ENCODE measurements around the gene ZNF430. TPM values are rescaled to one million over a fixed set of nuclear protein-coding genes. Genes with fewer than 3 reads are reported as not detected.

Gene ZNF430
- total and polyA plus RNA-seq, 10 of the 15 experiments (the other 5 are each of a cell fraction or from before 2014, with no cell fraction given) = 4.6 to 19.0 (median 12.1) TPM

DNA sequence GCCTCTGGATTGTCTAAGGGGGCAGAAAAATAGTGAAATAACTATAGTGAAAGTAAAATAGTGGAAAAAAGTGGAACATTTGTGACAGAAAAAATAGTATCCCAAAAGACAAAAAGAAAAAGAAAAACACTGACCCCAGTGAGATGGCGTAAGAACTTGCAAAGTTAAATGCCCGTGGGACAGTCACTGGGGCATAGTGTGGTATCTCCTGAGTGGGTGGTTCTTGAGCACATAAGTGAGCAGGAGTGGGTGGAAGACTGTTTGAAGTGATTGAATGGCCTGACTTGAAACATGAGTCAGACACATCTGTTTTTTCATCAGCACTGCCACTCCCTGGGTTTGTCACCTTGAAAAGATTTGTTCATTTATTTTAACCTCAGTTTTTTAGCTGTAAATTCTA, 2.5 kb downstream of the ZNF430 start (continued):
- TF ChIP-seq, protein P1, sequence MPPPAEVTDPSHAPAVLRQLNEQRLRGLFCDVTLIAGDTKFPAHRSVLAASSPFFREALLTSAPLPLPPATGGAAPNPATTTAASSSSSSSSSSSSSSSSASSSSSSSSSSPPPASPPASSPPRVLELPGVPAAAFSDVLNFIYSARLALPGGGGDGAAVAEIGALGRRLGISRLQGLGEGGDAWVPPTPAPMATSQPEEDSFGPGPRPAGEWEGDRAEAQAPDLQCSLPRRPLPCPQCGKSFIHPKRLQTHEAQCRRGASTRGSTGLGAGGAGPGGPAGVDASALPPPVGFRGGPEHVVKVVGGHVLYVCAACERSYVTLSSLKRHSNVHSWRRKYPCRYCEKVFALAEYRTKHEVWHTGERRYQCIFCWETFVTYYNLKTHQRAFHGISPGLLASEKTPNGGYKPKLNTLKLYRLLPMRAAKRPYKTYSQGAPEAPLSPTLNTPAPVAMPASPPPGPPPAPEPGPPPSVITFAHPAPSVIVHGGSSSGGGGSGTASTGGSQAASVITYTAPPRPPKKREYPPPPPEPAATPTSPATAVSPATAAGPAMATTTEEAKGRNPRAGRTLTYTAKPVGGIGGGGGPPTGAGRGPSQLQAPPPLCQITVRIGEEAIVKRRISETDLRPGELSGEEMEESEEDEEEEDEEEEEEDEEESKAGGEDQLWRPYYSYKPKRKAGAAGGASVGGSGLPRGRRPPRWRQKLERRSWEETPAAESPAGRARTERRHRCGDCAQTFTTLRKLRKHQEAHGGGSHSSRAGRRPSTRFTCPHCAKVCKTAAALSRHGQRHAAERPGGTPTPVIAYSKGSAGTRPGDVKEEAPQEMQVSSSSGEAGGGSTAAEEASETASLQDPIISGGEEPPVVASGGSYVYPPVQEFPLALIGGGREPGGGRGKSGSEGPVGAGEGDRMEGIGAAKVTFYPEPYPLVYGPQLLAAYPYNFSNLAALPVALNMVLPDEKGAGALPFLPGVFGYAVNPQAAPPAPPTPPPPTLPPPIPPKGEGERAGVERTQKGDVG (CRISPR knock-in tag; IDR thresholded peaks at IDR 0.05) = no peak
- TF ChIP-seq ZBED1 (IDR thresholded peaks at IDR 0.05; ENCODE audit: borderline replicate concordance) = peak; percentile 72; the same call in 1 of the 2 replicates
- TF ChIP-seq TCF12 (IDR thresholded peaks at IDR 0.05; ENCODE audit: low read depth, low read length) = 0 out of 2 replicates have a peak, but pooled peaks have one; percentile 34
- no peak for TF ChIP-seq CEBPB (IDR thresholded peaks at IDR 0.05; ENCODE audit: borderline replicate concordance in 1 of 2, low read depth in 2 of 2, low read length in 2 of 2)
- TF ChIP-seq, protein P2, sequence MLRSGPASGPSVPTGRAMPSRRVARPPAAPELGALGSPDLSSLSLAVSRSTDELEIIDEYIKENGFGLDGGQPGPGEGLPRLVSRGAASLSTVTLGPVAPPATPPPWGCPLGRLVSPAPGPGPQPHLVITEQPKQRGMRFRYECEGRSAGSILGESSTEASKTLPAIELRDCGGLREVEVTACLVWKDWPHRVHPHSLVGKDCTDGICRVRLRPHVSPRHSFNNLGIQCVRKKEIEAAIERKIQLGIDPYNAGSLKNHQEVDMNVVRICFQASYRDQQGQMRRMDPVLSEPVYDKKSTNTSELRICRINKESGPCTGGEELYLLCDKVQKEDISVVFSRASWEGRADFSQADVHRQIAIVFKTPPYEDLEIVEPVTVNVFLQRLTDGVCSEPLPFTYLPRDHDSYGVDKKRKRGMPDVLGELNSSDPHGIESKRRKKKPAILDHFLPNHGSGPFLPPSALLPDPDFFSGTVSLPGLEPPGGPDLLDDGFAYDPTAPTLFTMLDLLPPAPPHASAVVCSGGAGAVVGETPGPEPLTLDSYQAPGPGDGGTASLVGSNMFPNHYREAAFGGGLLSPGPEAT (IDR thresholded peaks at IDR 0.05; ENCODE audit: low read depth) = 0 out of 2 replicates have a peak, but pooled peaks have one; percentile 39

GRCh38 chr19:21023901-21024300, 3.4 kb downstream of the ZNF430 start:
- intact Hi-C loops (cut with micrococcal nuclease; ENCODE audit: unreplicated experiment) = loop anchor here (5.0 kb wide), 3 partner anchors 58 to 303 kb away; partner anchors contain the start of genes ZNF431, ZNF708 and ZNF714
- POLR2A ChIA-PET = interaction anchor here (0.9 to 1.4 kb wide), 2 partner anchors 14 to 118 kb away, joined by 3 read pairs; partner anchors contain the start of gene ZNF431
- RAD21 ChIA-PET (ENCODE audit: unreplicated experiment) = no interaction called here
- TF ChIP-seq NFYA (IDR thresholded peaks at IDR 0.05; ENCODE audit: borderline replicate concordance, low read depth, low read length) (no peak), EGR1 (IDR thresholded peaks at IDR 0.05; ENCODE audit: borderline replicate concordance in 1 of 2, low read depth in 2 of 2, low read length in 2 of 2) (no peak), ZBTB11 (CRISPR knock-in tag; IDR thresholded peaks at IDR 0.05) (no peak), DPF2 (IDR thresholded peaks at IDR 0.05) (no peak)

More at GRCh38 chr19:21023901-21024300, 3.4 kb downstream of the ZNF430 start:
- H4K20me1 ChIP-seq (ENCODE audit: control insufficient read depth, insufficient read depth) = no peaks in the 10 kb centered on the region
- no peak overlapping the region for H3K4me3 ChIP-seq
- H3K27me3 ChIP-seq (replicated peaks in 1 of 2; ENCODE audit: control insufficient read depth in 2 of 2, insufficient read depth in 2 of 2, low read length in 1 of 2) = no peaks in the 10 kb centered on the region
- peaks cover 49% of the 10 kb centered on the region for H3K79me2 ChIP-seq (ENCODE audit: control insufficient read depth, insufficient read depth, low read length)
- H3K36me3 ChIP-seq (ENCODE audit: control insufficient read depth in 2 of 2, insufficient read depth in 2 of 2, low read length in 1 of 2) = peaks cover 0 to 14% of the 10 kb centered on the region in 2 experiments; a peak in 3 of 4 replicates
- BruUV-seq (replicated peaks) = no TSS peak
- no peak overlapping the region for H3K9ac ChIP-seq (ENCODE audit: control insufficient read depth, insufficient read depth, low read length)
- in situ Hi-C loops (cut with MboI) = loop anchor here (10.0 kb wide), 2 partner anchors 301 to 1359 kb away; partner anchors contain the start of genes ATP13A1, ZNF101 and ZNF708
- H3K4me2 ChIP-seq (ENCODE audit: control insufficient read depth, insufficient read depth) = no peak overlapping the region
- H3K9me3 ChIP-seq (replicated peaks; ENCODE audit: control insufficient read depth, insufficient read depth, low read length) = peaks cover 3% of the 10 kb centered on the region; the same call in 2 of the 3 replicates
- no peak overlapping the region for H2AFZ ChIP-seq (ENCODE audit: control insufficient read depth, low read depth, low read length)
- H3K27ac ChIP-seq (ENCODE audit: control insufficient read depth, insufficient read depth) = no peak overlapping the region
- DNase-seq (ENCODE audit: low read depth, low spot score) (no peak), FAIRE-seq (no peak), ATAC-seq (no peak)
- CTCF ChIA-PET = no interaction called here
- SMC1A ChIA-PET (ENCODE audit: uncharacterized antibody, unreplicated experiment) = no interaction called here
- H3K4me1 ChIP-seq (ENCODE audit: control insufficient read depth, insufficient read depth, low read length) = peaks cover 7% of the 10 kb centered on the region
